SK-N-SH treated with all-trans-retinoic acid at 6 μM for 48 hours (cell line): ENCODE results near the gene LMBR1.

Experiments
- ARNTL ChIP-seq: fragments of 450-650 bp; formaldehyde crosslinking; IDR thresholded peaks from 2 replicates; pipeline ENCODE4 v1.5.0; 2020; ENCODE audit warnings: low read depth, mild to moderate bottlenecking, moderate library complexity, borderline replicate concordance
- CREB5 ChIP-seq: fragments of 250-450 bp; sonication (Bioruptor Pico); IDR thresholded peaks from 2 replicates; pipeline ENCODE4 v1.5.1; 2020; ENCODE audit warnings: low read depth, mild to moderate bottlenecking, moderate library complexity
- CSRNP3 ChIP-seq: fragments of 250-450 bp; sonication (Bioruptor Pico); IDR thresholded peaks from 2 replicates; pipeline ENCODE4 v1.5.1; 2021; ENCODE audit warnings: mild to moderate bottlenecking, moderate library complexity
- ESRRG ChIP-seq: fragments of 250-450 bp; sonication (Bioruptor Pico); IDR thresholded peaks from 2 replicates; pipeline ENCODE4 v1.6.1; 2021; ENCODE audit warnings: mild to moderate bottlenecking
- PATZ1 ChIP-seq: fragments of 250-450 bp; sonication (Bioruptor Pico); IDR thresholded peaks from 2 replicates; pipeline ENCODE4 v1.8.0; 2020; ENCODE audit warnings: mild to moderate bottlenecking, moderate library complexity, borderline replicate concordance
- POU6F1 ChIP-seq: fragments of 250-450 bp; sonication (Bioruptor Pico); IDR thresholded peaks from 2 replicates; pipeline ENCODE4 v1.8.0; 2021; ENCODE audit warnings: low read depth, mild to moderate bottlenecking, moderate library complexity, borderline replicate concordance
- SNAI2 ChIP-seq: fragments of 250-450 bp; sonication (Bioruptor Pico); IDR thresholded peaks from 2 replicates; pipeline ENCODE4 v1.5.0; 2020; ENCODE audit warnings: mild to moderate bottlenecking, moderate library complexity
- ZFP3 ChIP-seq: fragments of 250-450 bp; sonication (Bioruptor Pico); IDR thresholded peaks from 2 replicates; pipeline ENCODE4 v1.5.0; 2020; ENCODE audit warnings: mild to moderate bottlenecking, moderate library complexity

- TF ChIP-seq ESRRG (no peak), CREB5 (no peak), ZFP3 (no peak), PATZ1 (CRISPR knock-in tag) (no peak), POU6F1 (no peak), CSRNP3 (CRISPR knock-in tag) (no peak), SNAI2 (CRISPR knock-in tag) (no peak), ARNTL (CRISPR knock-in tag) (no peak)
These were observed 153.4 kb downstream of the LMBR1 start for GRCh38 chr7:156739596-156739995.
